ENCODE measurements around the gene SMYD2.
A peak's percentile ranks its signal among the peaks of the same experiment; 100 is the strongest.

The SMYD2 gene

GRCh38 chr1:214296860-214297745 lies 16.1 kb downstream of the SMYD2 start:
- Mint-ChIP-seq H3K27ac (ENCODE audit: low read depth) (no peak overlapping the region), H3K27me3 (no peaks in the 10 kb centered on the region), H3K4me1 (peaks cover 8% of the 10 kb centered on the region), H3K4me3 (no peak overlapping the region), H3K9me3 (no peaks in the 10 kb centered on the region), H3K36me3 (ENCODE audit: insufficient read depth) (no peaks in the 10 kb centered on the region)
- no peak for ATAC-seq (replicated peaks; ENCODE audit: extremely low read depth, poor library complexity, severe bottlenecking)
- no peak for DNase-seq (ENCODE audit: low spot score in 2 of 2)

DNA sequence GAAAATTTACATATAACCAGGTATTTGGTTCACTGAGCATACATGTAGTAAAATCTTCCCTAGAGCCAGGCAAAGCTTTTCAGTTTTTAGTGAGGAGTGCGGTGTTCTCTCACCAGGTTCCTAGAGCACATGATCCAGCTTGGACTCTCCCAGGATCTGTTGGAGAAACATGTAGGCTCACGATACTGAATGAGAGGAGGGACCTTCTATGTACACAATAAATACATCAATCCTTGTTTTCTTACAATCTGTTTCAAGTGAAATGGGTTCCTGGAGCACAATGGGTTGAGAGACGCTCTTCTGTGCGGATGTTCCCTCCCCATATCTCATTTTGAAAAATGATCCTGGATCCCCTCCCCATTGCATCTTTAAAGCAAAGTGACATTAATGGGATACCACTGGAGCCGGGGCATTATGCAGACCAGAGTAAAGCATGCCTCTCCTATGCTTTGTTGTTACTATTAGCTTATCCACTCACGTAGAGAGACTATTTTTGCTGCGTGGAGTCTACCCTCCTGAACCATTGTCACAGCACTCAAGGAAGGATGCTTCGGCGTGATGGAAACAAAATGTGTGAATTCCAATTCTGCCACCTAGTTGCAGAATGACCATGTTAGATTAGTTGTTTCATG lies 19.3 kb downstream of the SMYD2 start:
- no peak overlapping the region for H3K4me3 Mint-ChIP-seq
- H3K27ac Mint-ChIP-seq (ENCODE audit: low read depth), result no peak overlapping the region
- peaks cover 6% of the 10 kb centered on the region for H3K36me3 Mint-ChIP-seq (ENCODE audit: insufficient read depth)

DNA sequence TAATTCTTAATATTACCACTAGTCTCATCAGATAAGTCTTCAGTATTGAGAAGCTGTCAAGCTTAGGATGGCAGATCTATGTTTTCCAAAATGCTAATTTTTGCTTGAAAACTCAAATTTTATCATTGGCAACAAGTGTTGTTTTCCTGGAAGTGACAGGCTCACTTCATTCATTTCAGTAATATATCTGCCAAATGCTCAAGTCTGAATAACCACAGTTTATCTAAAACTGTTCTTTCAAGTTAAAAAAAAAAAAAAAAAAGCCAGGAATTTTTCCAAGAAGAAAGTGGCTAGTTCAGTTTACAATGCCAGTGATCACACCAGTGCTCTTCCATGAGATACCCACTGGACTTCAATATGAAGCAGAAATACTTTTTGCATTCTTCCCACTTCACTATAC lies 20.6 kb downstream of the SMYD2 start:
- Mint-ChIP-seq H3K27me3 (no peaks in the 10 kb centered on the region), H3K36me3 (ENCODE audit: insufficient read depth) (peaks cover 6% of the 10 kb centered on the region), H3K27ac (ENCODE audit: low read depth) (no peak overlapping the region), H3K9me3 (no peaks in the 10 kb centered on the region), H3K4me1 (peaks cover 16% of the 10 kb centered on the region), H3K4me3 (no peak overlapping the region)
- DNase-seq (ENCODE audit: low spot score in 2 of 2), result no peak
- ATAC-seq (replicated peaks; ENCODE audit: extremely low read depth, poor library complexity, severe bottlenecking), result no peak

More for the DNA sequence above, 19.3 kb downstream of the SMYD2 start:
- H3K4me1 Mint-ChIP-seq, result peaks cover 16% of the 10 kb centered on the region
- DNase-seq (ENCODE audit: low spot score in 2 of 2) (no peak), ATAC-seq (replicated peaks; ENCODE audit: extremely low read depth, poor library complexity, severe bottlenecking) (no peak)
- H3K27me3 Mint-ChIP-seq, result no peaks in the 10 kb centered on the region
- no peaks in the 10 kb centered on the region for H3K9me3 Mint-ChIP-seq

GRCh38 chr1:214303141-214303930 lies 22.4 kb downstream of the SMYD2 start:
- H3K4me1 Mint-ChIP-seq, result peaks cover 21% of the 10 kb centered on the region
- H3K9me3 Mint-ChIP-seq, result no peaks in the 10 kb centered on the region
- ATAC-seq (replicated peaks; ENCODE audit: extremely low read depth, poor library complexity, severe bottlenecking), result no peak
- peak overlapping the region; percentile 60 for H3K27ac Mint-ChIP-seq (ENCODE audit: low read depth)
- H3K4me3 Mint-ChIP-seq, result no peak overlapping the region
- no peak for DNase-seq (ENCODE audit: low spot score in 2 of 2)
- peaks cover 6% of the 10 kb centered on the region for H3K36me3 Mint-ChIP-seq (ENCODE audit: insufficient read depth)
- H3K27me3 Mint-ChIP-seq, result no peaks in the 10 kb centered on the region

GRCh38 chr1:214305164-214305751 lies 24.3 kb downstream of the SMYD2 start:
- Mint-ChIP-seq H3K9me3 (no peaks in the 10 kb centered on the region), H3K27me3 (no peaks in the 10 kb centered on the region), H3K36me3 (ENCODE audit: insufficient read depth) (peaks cover 6% of the 10 kb centered on the region), H3K4me3 (no peak overlapping the region), H3K4me1 (peaks cover 40% of the 10 kb centered on the region), H3K27ac (ENCODE audit: low read depth) (no peak overlapping the region)
- ATAC-seq (replicated peaks; ENCODE audit: extremely low read depth, poor library complexity, severe bottlenecking) (no peak), DNase-seq (ENCODE audit: low spot score in 2 of 2) (no peak)

DNA sequence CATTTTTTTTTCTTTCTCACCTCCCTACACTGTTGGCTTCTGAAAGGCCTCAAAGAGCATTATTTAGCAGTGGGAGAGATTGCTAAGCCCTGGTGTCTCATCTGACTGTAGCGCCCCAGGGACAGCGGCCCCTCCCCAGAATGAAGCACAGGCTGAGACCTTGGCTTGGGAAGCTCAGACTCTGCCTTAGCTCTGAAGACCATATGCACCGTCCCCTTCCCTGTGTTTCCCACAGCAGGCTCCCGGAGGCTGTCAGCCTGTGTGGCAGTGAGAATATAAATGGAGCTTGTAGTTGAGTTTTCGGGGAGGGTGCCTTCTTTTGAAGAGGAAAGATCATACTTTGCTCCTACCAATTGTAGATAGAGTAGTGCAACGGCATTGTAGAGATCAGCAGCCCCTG lies 25.3 kb downstream of the SMYD2 start:
- Mint-ChIP-seq H3K27me3 (no peaks in the 10 kb centered on the region), H3K36me3 (ENCODE audit: insufficient read depth) (peaks cover 6% of the 10 kb centered on the region), H3K4me1 (peaks cover 46% of the 10 kb centered on the region), H3K27ac (ENCODE audit: low read depth) (no peak overlapping the region), H3K4me3 (no peak overlapping the region), H3K9me3 (no peaks in the 10 kb centered on the region)
- ATAC-seq (replicated peaks; ENCODE audit: extremely low read depth, poor library complexity, severe bottlenecking), result no peak
- no peak for DNase-seq (ENCODE audit: low spot score in 2 of 2)

DNA sequence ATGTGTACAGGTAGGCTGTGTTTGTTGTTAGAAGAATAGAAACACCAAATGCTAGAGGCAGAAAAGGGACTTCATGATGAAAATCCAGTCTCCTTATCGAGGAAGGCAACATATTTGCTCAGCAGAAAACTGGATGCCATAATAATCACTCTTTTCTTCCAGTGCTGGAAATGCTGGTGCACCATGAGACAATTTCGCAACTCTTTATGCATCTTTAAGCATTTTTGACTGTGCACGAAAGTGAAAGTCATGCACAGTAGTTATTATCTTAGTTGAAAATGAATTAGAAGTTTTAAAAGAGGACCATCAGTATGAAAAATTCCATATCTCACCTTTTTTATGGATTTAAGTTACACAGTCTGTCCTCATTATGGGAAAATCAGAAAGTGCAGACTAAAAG lies 29.1 kb downstream of the SMYD2 start:
- H3K36me3 Mint-ChIP-seq (ENCODE audit: insufficient read depth), result peaks cover 3% of the 10 kb centered on the region
- peaks cover 40% of the 10 kb centered on the region for H3K4me1 Mint-ChIP-seq
- DNase-seq (ENCODE audit: low spot score in 2 of 2) (no peak), ATAC-seq (replicated peaks; ENCODE audit: extremely low read depth, poor library complexity, severe bottlenecking) (no peak)
- peak overlapping the region; percentile 41 for H3K4me3 Mint-ChIP-seq
- no peaks in the 10 kb centered on the region for H3K27me3 Mint-ChIP-seq
- H3K27ac Mint-ChIP-seq (ENCODE audit: low read depth), result no peak overlapping the region
- no peaks in the 10 kb centered on the region for H3K9me3 Mint-ChIP-seq

- DNase-seq (ENCODE audit: low spot score in 2 of 2), result no peak
- Mint-ChIP-seq H3K4me1 (peaks cover 40% of the 10 kb centered on the region), H3K36me3 (ENCODE audit: insufficient read depth) (peaks cover 10% of the 10 kb centered on the region), H3K4me3 (peak overlapping the region; percentile 71), H3K9me3 (no peaks in the 10 kb centered on the region), H3K27me3 (no peaks in the 10 kb centered on the region), H3K27ac (ENCODE audit: low read depth) (no peak overlapping the region)
- ATAC-seq (replicated peaks; ENCODE audit: extremely low read depth, poor library complexity, severe bottlenecking), result no peak
Measured at GRCh38 chr1:214310777-214311690, 30.1 kb downstream of the SMYD2 start.

- no peaks in the 10 kb centered on the region for H3K27me3 Mint-ChIP-seq
- H3K9me3 Mint-ChIP-seq, result no peaks in the 10 kb centered on the region
- ATAC-seq (replicated peaks; ENCODE audit: extremely low read depth, poor library complexity, severe bottlenecking) (no peak), DNase-seq (ENCODE audit: low spot score in 2 of 2) (no peak)
- H3K27ac Mint-ChIP-seq (ENCODE audit: low read depth), result no peak overlapping the region
- peaks cover 10% of the 10 kb centered on the region for H3K36me3 Mint-ChIP-seq (ENCODE audit: insufficient read depth)
- H3K4me1 Mint-ChIP-seq, result peaks cover 40% of the 10 kb centered on the region
- no peak overlapping the region for H3K4me3 Mint-ChIP-seq
Measured at GRCh38 chr1:214312530-214313051, 31.6 kb downstream of the SMYD2 start.

GRCh38 chr1:214314178-214314843 lies 33.4 kb downstream of the SMYD2 start:
- ATAC-seq (replicated peaks; ENCODE audit: extremely low read depth, poor library complexity, severe bottlenecking) (no peak), DNase-seq (ENCODE audit: low spot score in 2 of 2) (no peak)
- no peaks in the 10 kb centered on the region for H3K27me3 Mint-ChIP-seq
- H3K27ac Mint-ChIP-seq (ENCODE audit: low read depth), result no peak overlapping the region
- H3K9me3 Mint-ChIP-seq, result no peaks in the 10 kb centered on the region
- H3K4me1 Mint-ChIP-seq, result peaks cover 26% of the 10 kb centered on the region
- H3K4me3 Mint-ChIP-seq, result no peak overlapping the region
- peaks cover 12% of the 10 kb centered on the region for H3K36me3 Mint-ChIP-seq (ENCODE audit: insufficient read depth)

DNA sequence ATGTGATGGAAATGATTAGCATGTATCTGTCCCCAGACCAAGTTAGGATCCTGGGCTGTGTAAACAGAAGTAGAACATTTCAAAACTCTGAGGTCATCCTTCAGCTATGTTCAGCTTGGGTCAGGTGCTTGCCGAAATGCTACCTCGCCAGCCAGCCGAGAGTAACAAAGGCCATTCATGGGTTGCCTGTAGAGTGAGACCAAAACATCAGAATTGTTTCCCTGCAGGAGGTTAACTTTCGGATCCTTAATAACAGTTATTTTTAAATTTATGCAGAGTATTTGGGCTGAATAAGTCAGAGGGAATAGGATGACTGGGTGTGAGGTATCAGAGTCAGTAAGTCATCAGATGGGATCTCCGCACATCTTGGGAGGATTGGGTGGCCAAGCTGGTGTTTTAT lies 35.6 kb downstream of the SMYD2 start:
- ATAC-seq (replicated peaks; ENCODE audit: extremely low read depth, poor library complexity, severe bottlenecking) (no peak), DNase-seq (ENCODE audit: low spot score in 2 of 2) (no peak)
- peaks cover 10% of the 10 kb centered on the region for H3K4me1 Mint-ChIP-seq
- H3K36me3 Mint-ChIP-seq (ENCODE audit: insufficient read depth), result peaks cover 22% of the 10 kb centered on the region
- H3K27ac Mint-ChIP-seq (ENCODE audit: low read depth), result no peak overlapping the region
- no peak overlapping the region for H3K4me3 Mint-ChIP-seq
- H3K27me3 Mint-ChIP-seq, result no peaks in the 10 kb centered on the region
- no peaks in the 10 kb centered on the region for H3K9me3 Mint-ChIP-seq
